ENCODE data around the gene IFTAP.

- TF ChIP-seq CTCF (IDR thresholded peaks at IDR 0.05; ENCODE audit: insufficient read depth, low read depth, low read length) (no peak), EZH2 (IDR thresholded peaks at IDR 0.05; ENCODE audit: insufficient read depth, low read length) (no peak)
These were observed 2.6 kb downstream of the IFTAP start for GRCh38 chr11:36596880-36597279.

Data from astrocyte (in vitro differentiated cells and primary cell).